HFFc6 (cell line): ENCODE results near the gene ZFP90. TPM values are rescaled to one million over a fixed set of nuclear protein-coding genes. Genes with fewer than 3 reads are reported as not detected.
A peak's percentile ranks its signal among the peaks of the same experiment; 100 is the strongest.

Experiments used
- DNase-seq: peaks from one replicate; pipeline ENCODE4 v3.0.0-alpha.2; 2018
- H3K27ac Mint-ChIP-seq: 2 replicates; pipeline ENCODE4 v1.8.0; 2020; ENCODE audit warnings: mild to moderate bottlenecking, mixed read lengths
- H3K27me3 Mint-ChIP-seq: 2 replicates; pipeline ENCODE4 v1.8.0; 2021; ENCODE audit warnings: mild to moderate bottlenecking, moderate library complexity, mixed read lengths; ENCODE audit not compliant: insufficient read depth
- H3K36me3 Mint-ChIP-seq: 2 replicates; pipeline ENCODE4 v1.8.0; 2021; ENCODE audit warnings: low read depth, mixed read lengths
- H3K4me1 Mint-ChIP-seq: 2 replicates; pipeline ENCODE4 v1.8.0; 2020; ENCODE audit warnings: low read depth, mixed read lengths
- H3K4me3 Mint-ChIP-seq: 2 replicates; pipeline ENCODE4 v1.8.0; 2020; ENCODE audit warnings: mild to moderate bottlenecking, moderate library complexity, mixed read lengths
- H3K9me3 Mint-ChIP-seq: 2 replicates; pipeline ENCODE4 v1.8.0; 2020; ENCODE audit warnings: mild to moderate bottlenecking, mixed read lengths
- total RNA-seq, 6 experiments: library from RNA; stranded (reverse); fragmentation: NEBNext Ultra II Directional; extraction: Animal tissue kit (Norgen Biotek cat#: 25700); gene quantifications; 2 replicates in 1 of 6; 3 replicates in 5 of 6; pipeline ENCODE4 v1.2.3, GENCODE V29; 2021
- TF ChIP-seq, protein P1 (sequence below): fragments of 200-600 bp; sonication (generic); IDR thresholded peaks from 2 replicates; pipeline ENCODE4 v1.5.0; 2021; ENCODE audit warnings: antibody characterized with exemption, mild to moderate bottlenecking

The ZFP90 gene
- total RNA-seq, 6 experiments from 2014 or later: 13.3 to 17.0 (median 13.9) TPM

DNA sequence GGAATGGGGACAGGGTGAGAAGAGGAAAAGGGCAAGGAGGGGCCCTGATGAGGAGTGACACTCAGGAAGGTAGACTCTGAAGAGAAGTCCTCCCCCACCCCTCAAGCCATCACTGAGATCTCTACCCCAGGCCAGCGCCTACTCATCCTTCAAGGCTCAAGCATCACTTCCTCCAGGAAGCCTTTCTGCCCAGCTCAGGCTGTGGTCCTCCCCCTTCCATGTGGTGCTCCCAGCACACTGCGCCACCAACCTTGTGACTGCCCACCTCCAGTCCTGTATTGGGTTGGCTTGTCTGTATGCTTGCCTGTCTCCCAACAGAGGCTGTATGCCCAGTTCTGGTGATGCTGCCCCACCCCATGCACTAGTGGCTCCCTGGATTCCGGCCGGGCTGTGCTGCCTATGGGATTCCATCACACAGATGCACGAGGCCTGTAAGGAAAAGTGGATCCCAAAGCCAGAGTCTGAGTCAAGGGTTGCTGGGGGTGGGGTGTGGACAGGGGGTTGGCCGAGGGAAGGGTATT lies 19.8 kb upstream of the ZFP90 start:
- Mint-ChIP-seq H3K4me3 (no peak overlapping the region), H3K9me3 (peaks cover 9% of the 10 kb centered on the region; the same call in 1 of the 2 replicates), H3K4me1 (peaks cover 7% of the 10 kb centered on the region), H3K36me3 (0 out of 2 replicates have a peak, but pooled peaks cover 9% of the 10 kb centered on the region), H3K27ac (no peak overlapping the region), H3K27me3 (peaks cover 19% of the 10 kb centered on the region)
- TF ChIP-seq, protein P1, sequence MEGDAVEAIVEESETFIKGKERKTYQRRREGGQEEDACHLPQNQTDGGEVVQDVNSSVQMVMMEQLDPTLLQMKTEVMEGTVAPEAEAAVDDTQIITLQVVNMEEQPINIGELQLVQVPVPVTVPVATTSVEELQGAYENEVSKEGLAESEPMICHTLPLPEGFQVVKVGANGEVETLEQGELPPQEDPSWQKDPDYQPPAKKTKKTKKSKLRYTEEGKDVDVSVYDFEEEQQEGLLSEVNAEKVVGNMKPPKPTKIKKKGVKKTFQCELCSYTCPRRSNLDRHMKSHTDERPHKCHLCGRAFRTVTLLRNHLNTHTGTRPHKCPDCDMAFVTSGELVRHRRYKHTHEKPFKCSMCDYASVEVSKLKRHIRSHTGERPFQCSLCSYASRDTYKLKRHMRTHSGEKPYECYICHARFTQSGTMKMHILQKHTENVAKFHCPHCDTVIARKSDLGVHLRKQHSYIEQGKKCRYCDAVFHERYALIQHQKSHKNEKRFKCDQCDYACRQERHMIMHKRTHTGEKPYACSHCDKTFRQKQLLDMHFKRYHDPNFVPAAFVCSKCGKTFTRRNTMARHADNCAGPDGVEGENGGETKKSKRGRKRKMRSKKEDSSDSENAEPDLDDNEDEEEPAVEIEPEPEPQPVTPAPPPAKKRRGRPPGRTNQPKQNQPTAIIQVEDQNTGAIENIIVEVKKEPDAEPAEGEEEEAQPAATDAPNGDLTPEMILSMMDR: no peak
- DNase-seq: no peak

GRCh38 chr16:68520649-68521086 lies 18.4 kb upstream of the ZFP90 start:
- Mint-ChIP-seq H3K9me3 (peaks cover 9% of the 10 kb centered on the region; the same call in 1 of the 2 replicates), H3K27ac (peak overlapping the region; percentile 50), H3K4me3 (peak overlapping the region; percentile 58), H3K36me3 (0 out of 2 replicates have a peak, but pooled peaks cover 9% of the 10 kb centered on the region), H3K27me3 (peaks cover 16% of the 10 kb centered on the region), H3K4me1 (peaks cover 7% of the 10 kb centered on the region)
- TF ChIP-seq, protein P1: peak; percentile 97
- DNase-seq: peak; percentile 62

DNA sequence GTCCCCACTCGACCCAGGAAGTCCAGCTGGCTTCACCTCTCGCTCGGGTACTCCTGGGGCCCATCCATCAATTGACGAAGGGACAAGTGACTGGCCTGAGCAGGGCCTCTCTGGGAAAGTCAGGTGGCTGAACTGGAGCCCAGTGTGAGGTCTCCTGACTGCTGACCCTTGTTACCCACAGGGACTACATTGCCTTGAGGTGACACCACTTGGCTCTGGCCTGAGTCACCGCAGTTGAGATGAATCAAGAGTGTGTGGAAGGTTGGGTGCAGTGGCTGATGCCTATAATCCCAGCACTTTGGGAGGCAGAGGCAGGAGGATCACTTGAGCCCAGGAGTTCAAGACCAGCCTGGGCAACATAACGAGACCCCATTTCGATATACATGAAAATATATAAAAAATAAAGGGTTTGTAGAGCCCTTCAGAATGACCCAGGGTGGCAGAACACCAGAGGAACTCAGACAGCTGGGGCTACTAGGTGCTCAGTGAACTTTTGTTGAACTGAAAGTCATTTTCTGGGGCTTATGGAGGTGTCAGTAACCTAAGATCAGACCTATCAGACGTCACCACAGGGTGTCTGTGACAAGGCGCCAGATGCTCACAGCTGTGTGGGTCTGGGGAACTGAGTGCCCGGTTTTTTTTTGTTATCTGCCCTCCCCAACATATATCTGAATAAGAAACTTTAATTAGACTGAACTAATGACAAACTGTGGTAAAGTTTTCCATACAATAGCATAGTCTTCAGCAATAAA lies 14.8 kb upstream of the ZFP90 start:
- H3K4me1 Mint-ChIP-seq: peaks cover 15% of the 10 kb centered on the region
- H3K27ac Mint-ChIP-seq: no peak overlapping the region
- no peak for DNase-seq
- no peak overlapping the region for H3K4me3 Mint-ChIP-seq
- 0 out of 2 replicates have a peak, but pooled peaks cover 9% of the 10 kb centered on the region for H3K36me3 Mint-ChIP-seq
- TF ChIP-seq, protein P1: no peak
- H3K27me3 Mint-ChIP-seq: peaks cover 12% of the 10 kb centered on the region
- peaks cover 15% of the 10 kb centered on the region for H3K9me3 Mint-ChIP-seq

DNA sequence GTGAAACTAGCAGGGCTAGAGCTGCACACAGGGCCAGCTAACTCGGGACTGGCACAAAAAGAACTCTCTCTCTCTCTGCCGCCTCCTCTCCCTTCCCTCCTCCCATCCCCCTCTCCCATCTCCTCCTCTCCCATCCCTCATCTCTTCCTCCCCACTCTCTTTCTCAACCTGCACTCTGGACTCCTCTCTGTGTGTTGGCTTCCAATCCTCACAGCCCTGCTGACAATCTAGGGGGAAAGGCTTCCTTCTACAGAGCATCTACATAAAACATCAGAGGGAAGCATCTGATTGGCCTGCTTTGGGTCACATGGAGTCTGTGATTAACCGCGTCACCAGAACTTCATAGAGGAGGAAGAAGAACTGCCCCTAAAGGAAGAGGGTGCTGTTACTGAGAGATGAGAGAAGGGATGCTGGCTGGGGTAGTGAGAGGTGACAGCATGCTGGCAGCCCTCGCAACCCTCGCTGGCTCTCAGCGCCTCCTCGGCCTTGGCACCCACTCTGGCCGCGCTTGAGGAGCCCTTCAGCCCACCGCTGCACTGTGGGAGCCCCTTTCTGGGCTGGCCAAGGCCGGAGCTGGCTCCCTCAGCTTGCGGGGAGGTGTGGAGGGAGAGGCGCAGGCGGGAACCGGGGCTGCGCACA lies 12.8 kb upstream of the ZFP90 start:
- TF ChIP-seq, protein P1: no peak
- Mint-ChIP-seq H3K4me1 (peaks cover 25% of the 10 kb centered on the region), H3K36me3 (0 out of 2 replicates have a peak, but pooled peaks cover 9% of the 10 kb centered on the region), H3K27me3 (peaks cover 12% of the 10 kb centered on the region), H3K4me3 (no peak overlapping the region), H3K27ac (no peak overlapping the region), H3K9me3 (peaks cover 15% of the 10 kb centered on the region)
- DNase-seq: no peak

DNA sequence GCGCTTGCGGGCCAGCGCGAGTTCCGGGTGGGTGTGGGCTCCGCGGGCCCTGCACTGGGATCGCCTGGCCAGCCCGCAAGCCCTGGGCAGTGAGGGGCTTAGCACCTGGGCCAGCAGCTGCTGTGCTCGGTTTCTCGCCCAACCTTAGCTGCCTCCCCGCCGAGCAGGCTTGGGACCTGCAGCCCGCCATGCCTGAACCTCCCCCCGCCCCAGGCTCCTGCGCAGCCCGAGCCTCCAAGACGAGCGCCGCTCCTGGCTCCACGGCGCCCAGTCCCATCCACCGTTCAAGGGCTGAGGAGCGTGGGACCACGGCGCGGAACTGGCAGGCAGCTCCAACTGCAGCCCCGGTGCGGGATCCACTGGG lies 12.3 kb upstream of the ZFP90 start:
- TF ChIP-seq, protein P1: no peak
- peaks cover 26% of the 10 kb centered on the region for H3K4me1 Mint-ChIP-seq
- H3K9me3 Mint-ChIP-seq: peaks cover 15% of the 10 kb centered on the region
- peaks cover 12% of the 10 kb centered on the region for H3K27me3 Mint-ChIP-seq
- DNase-seq: no peak
- no peak overlapping the region for H3K4me3 Mint-ChIP-seq
- H3K36me3 Mint-ChIP-seq: 0 out of 2 replicates have a peak, but pooled peaks cover 9% of the 10 kb centered on the region
- no peak overlapping the region for H3K27ac Mint-ChIP-seq
